BLaER1 (cell line): ENCODE data around the gene ZNF277.

ENCODE experiments used
- H3K27ac ChIP-seq: shearing (Covaris generic); formaldehyde crosslinking; 2 replicates; pipeline ENCODE4 v1.8.1; 2022
- H3K27me3 ChIP-seq: shearing (Covaris generic); formaldehyde crosslinking; 2 replicates; pipeline ENCODE4 v1.8.1; 2022
- H3K36me3 ChIP-seq: shearing (Covaris generic); formaldehyde crosslinking; 2 replicates; pipeline ENCODE4 v1.8.1; 2022
- H3K4me1 ChIP-seq: shearing (Covaris generic); formaldehyde crosslinking; 2 replicates; pipeline ENCODE4 v1.8.1; 2022
- H3K4me2 ChIP-seq: shearing (Covaris generic); formaldehyde crosslinking; 2 replicates; pipeline ENCODE4 v1.8.1; 2022
- H3K4me3 ChIP-seq: shearing (Covaris generic); formaldehyde crosslinking; 2 replicates; pipeline ENCODE4 v1.8.1; 2022
- H3K9ac ChIP-seq: shearing (Covaris generic); formaldehyde crosslinking; 2 replicates; pipeline ENCODE4 v1.8.1; 2022
- H3K9me3 ChIP-seq: shearing (Covaris generic); formaldehyde crosslinking; 2 replicates; pipeline ENCODE4 v1.8.1; 2022
- H4K20me1 ChIP-seq: shearing (Covaris generic); formaldehyde crosslinking; 2 replicates; pipeline ENCODE4 v1.8.1; 2022
- Cebpa-rat ChIP-seq: shearing (Covaris generic); IDR thresholded peaks from 2 replicates; pipeline ENCODE4 v1.8.1; 2022

The ZNF277 gene

DNA sequence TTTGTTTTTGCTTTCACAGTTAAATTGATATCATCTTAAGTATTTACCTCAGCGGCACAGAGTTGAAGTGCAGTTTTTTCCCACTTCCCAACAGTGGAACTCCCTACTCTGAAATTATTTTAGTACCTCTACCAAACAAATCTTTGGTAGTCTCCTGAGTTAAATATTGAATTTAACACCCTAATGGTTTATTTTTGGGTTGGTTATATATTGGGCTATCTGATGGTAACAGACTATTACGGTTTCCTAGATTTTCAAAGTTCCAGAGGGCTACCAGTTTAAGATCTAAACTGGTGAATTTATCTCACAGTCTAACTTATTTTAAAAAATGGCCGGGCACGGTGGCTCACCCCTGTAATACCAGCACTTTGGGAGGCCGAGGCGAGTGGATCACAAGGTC, 1.3 kb downstream of the ZNF277 start:
- Histone ChIP-seq H3K27ac (no peak overlapping the region), H3K9me3 (peaks cover 4% of the 10 kb centered on the region), H3K4me1 (peaks cover 28% of the 10 kb centered on the region), H4K20me1 (peaks cover 35% of the 10 kb centered on the region; the same call in 1 of the 2 replicates), H3K27me3 (peaks cover 6% of the 10 kb centered on the region), H3K4me2 (peak overlapping the region; percentile 97), H3K36me3 (peaks cover 3% of the 10 kb centered on the region; the same call in 1 of the 2 replicates), H3K9ac (no peak overlapping the region), H3K4me3 (peak overlapping the region; percentile 84; the same call in 1 of the 2 replicates)
- TF ChIP-seq Cebpa-rat = no peak

DNA sequence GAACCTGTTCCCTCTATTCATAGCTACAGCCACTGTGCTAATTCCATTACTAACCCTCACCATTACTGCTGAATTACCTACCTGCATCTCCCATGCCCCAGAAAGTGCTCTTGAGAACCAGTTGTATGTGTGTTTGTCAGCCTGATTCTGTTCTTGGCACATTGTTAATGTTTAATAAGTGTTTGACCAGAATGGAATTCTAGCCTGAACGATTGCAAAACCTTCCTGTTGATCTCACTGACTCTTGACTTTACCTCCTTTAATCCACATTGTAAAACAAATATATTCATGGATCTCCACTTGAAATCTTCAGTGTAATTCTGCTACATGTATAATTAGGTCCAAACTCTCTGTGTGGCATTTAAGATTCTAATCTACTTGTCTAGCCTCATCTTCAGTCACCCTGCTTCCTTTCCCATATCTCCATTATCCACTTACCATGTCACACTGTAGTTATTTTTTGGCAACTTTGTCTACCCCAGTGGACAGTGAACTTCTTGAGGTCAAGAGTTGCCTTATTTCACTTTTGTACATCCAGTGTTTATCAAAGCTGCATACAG, 4.9 kb downstream of the ZNF277 start:
- H3K27me3 ChIP-seq = no peaks in the 10 kb centered on the region; the same call in 1 of the 2 replicates
- no peak overlapping the region for H3K9ac ChIP-seq
- H3K9me3 ChIP-seq = peaks cover 8% of the 10 kb centered on the region
- no peak for TF ChIP-seq Cebpa-rat
- H3K4me1 ChIP-seq = peaks cover 12% of the 10 kb centered on the region
- H3K4me3 ChIP-seq = no peak overlapping the region
- no peak overlapping the region for H3K4me2 ChIP-seq
- no peak overlapping the region for H3K27ac ChIP-seq
- H3K36me3 ChIP-seq = peaks cover 6% of the 10 kb centered on the region; the same call in 1 of the 2 replicates
- H4K20me1 ChIP-seq = peaks cover 65% of the 10 kb centered on the region

DNA sequence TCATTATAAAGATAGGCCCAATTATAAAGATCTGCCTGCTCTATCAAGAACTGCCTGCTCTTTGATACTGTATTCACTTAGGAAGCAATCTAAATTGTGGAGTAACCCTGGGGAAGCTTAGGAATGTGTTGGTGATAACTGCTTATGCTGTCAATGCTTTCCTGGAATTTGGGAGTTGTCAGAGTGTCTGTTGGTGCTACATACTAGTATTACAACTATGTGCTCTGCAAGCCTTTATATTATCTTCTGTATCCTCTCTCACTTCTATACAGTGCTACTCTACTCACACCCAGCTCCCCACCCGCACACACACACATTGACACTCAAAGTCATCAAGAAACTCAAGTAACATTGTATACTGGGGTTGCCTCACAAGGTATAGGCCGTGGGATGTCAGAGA, 6.1 kb downstream of the ZNF277 start:
- H4K20me1 ChIP-seq = peaks cover 75% of the 10 kb centered on the region
- no peaks in the 10 kb centered on the region; the same call in 1 of the 2 replicates for H3K27me3 ChIP-seq
- H3K4me3 ChIP-seq = no peak overlapping the region
- no peak overlapping the region for H3K9ac ChIP-seq
- no peak overlapping the region for H3K27ac ChIP-seq
- peaks cover 6% of the 10 kb centered on the region for H3K4me1 ChIP-seq
- no peak overlapping the region for H3K4me2 ChIP-seq
- H3K36me3 ChIP-seq = peaks cover 6% of the 10 kb centered on the region; the same call in 1 of the 2 replicates
- peaks cover 8% of the 10 kb centered on the region for H3K9me3 ChIP-seq
- TF ChIP-seq Cebpa-rat = no peak

DNA sequence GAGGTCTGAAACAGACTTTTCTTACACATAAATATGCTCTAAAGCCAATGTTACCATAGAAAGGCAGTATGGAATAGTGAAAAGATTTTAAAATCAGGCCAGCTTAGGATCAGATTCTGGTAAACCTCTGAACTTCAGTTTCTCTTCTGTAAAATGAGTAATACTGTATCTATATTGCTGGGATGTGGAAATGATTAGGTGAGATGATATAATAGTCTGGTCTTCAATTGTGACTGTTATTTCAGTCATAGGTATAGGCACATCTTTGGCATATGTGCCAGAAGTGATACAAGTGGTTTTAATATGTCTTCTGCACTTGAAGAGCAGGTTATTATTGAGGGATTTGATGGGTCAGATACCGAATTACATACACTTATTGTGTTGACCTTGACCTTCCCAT, 7.2 kb downstream of the ZNF277 start:
- Histone ChIP-seq H3K27me3 (no peaks in the 10 kb centered on the region; the same call in 1 of the 2 replicates), H3K9ac (no peak overlapping the region), H3K9me3 (peaks cover 8% of the 10 kb centered on the region), H3K4me1 (no peaks in the 10 kb centered on the region), H3K4me3 (no peak overlapping the region), H3K27ac (no peak overlapping the region), H3K4me2 (no peak overlapping the region), H4K20me1 (peaks cover 79% of the 10 kb centered on the region), H3K36me3 (peaks cover 6% of the 10 kb centered on the region; the same call in 1 of the 2 replicates)
- no peak for TF ChIP-seq Cebpa-rat

DNA sequence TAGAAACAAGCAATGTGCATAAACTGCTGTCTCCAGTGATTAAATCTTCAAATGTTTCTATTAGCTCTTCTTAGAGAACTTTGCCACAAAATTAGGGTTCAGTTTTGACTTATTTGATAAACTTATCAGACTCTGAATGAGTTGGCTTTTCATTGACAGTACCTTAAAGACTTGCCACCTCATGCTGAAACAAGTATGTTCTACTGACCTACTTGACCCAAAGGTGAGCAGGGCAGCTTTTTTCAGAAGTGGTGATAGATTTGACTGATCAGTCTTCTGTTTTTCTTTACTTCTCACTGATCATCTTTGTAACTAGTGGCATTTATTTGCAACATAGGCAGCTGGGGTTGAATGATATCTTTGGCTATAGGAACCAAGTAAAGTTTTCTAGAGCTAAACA, 7.8 kb downstream of the ZNF277 start:
- H4K20me1 ChIP-seq = peaks cover 84% of the 10 kb centered on the region
- H3K4me1 ChIP-seq = no peaks in the 10 kb centered on the region
- no peak overlapping the region for H3K4me2 ChIP-seq
- no peak for TF ChIP-seq Cebpa-rat
- H3K27me3 ChIP-seq = no peaks in the 10 kb centered on the region; the same call in 1 of the 2 replicates
- H3K9me3 ChIP-seq = peaks cover 8% of the 10 kb centered on the region
- no peak overlapping the region for H3K4me3 ChIP-seq
- no peak overlapping the region for H3K27ac ChIP-seq
- H3K9ac ChIP-seq = no peak overlapping the region
- H3K36me3 ChIP-seq = peaks cover 6% of the 10 kb centered on the region; the same call in 1 of the 2 replicates

DNA sequence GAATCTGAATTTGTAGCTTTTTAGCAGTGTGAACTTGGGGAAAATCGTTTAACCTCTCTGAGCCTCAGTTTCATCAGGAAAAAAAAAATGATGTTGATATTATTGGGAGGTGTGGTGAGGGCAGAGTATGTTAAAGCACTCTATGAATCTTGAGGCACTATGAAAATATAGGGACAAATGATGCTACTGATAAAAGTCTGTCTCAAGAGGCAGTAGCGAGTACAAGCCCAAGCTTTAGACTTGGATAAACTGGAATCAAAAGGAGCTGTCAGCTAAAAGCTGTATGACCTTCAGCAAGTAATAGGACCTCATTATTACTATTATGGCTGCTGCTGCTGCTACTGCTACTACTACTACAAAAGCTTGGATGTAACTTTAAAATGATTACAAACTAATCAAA, 8.4 kb downstream of the ZNF277 start:
- no peak overlapping the region for H3K4me3 ChIP-seq
- H3K9me3 ChIP-seq = peaks cover 8% of the 10 kb centered on the region
- H3K27ac ChIP-seq = no peak overlapping the region
- H3K4me1 ChIP-seq = no peaks in the 10 kb centered on the region
- H3K27me3 ChIP-seq = no peaks in the 10 kb centered on the region; the same call in 1 of the 2 replicates
- TF ChIP-seq Cebpa-rat = no peak
- H4K20me1 ChIP-seq = peaks cover 90% of the 10 kb centered on the region
- no peak overlapping the region for H3K4me2 ChIP-seq
- H3K9ac ChIP-seq = no peak overlapping the region
- peaks cover 11% of the 10 kb centered on the region; the same call in 1 of the 2 replicates for H3K36me3 ChIP-seq

DNA sequence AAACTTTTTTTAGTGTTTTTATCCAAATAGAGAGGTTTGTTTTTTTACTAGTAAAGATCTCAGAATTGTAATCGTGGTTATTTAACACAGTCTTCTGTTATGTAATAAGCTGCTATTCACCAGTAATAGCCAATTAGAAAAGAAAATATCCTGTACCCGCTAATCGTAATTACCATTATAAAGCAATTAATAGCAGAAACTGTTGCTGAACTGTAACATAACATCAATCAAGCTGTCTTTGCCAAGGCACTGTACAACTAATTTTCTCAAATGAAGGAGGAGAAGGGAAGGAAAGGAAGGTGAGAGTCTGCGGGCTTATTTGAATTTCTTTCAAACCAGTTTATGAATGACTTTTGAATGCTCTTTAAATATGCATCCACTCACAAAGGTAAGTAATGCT, 9.3 kb downstream of the ZNF277 start:
- Histone ChIP-seq H3K27ac (no peak overlapping the region), H3K9ac (no peak overlapping the region), H3K36me3 (peaks cover 15% of the 10 kb centered on the region)

DNA sequence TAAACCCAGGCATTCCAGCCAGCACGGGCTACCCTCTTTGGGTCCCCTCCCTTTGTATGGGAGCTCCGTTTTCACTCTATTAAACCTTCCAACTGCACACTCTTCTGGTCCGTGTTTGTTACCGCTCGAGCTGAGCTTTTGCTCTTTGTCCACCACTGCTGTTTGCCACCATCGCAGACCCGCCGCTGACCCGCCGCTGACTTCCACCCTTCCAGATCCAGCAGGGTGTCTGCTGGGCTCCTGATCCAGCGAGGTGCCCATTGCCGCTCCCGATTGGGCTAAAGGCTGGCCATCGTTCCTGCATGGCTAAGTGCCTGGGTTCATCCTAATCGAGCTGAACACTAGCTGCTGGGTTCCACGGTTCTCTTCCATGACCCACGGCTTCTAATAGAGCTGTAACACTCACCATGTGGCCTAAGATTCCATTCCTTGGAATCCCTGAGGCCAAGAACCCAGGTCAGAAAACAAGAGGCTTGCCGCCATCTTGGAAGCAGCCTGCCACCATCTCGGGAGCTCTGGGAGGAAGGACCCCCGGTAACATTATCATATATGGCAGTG, 14.5 kb downstream of the ZNF277 start:
- Histone ChIP-seq H4K20me1 (peaks cover 40% of the 10 kb centered on the region), H3K9me3 (peaks cover 26% of the 10 kb centered on the region), H3K27ac (no peak overlapping the region), H3K4me2 (no peak overlapping the region), H3K4me1 (no peaks in the 10 kb centered on the region), H3K9ac (no peak overlapping the region), H3K4me3 (no peak overlapping the region), H3K27me3 (no peaks in the 10 kb centered on the region), H3K36me3 (peaks cover 24% of the 10 kb centered on the region)
- no peak for TF ChIP-seq Cebpa-rat

More for the DNA sequence above, 9.3 kb downstream of the ZNF277 start:
- Histone ChIP-seq H3K4me3 (no peak overlapping the region), H3K9me3 (peaks cover 13% of the 10 kb centered on the region), H3K4me1 (no peaks in the 10 kb centered on the region), H4K20me1 (peaks cover 81% of the 10 kb centered on the region), H3K4me2 (no peak overlapping the region), H3K27me3 (no peaks in the 10 kb centered on the region; the same call in 1 of the 2 replicates)
- no peak for TF ChIP-seq Cebpa-rat

DNA sequence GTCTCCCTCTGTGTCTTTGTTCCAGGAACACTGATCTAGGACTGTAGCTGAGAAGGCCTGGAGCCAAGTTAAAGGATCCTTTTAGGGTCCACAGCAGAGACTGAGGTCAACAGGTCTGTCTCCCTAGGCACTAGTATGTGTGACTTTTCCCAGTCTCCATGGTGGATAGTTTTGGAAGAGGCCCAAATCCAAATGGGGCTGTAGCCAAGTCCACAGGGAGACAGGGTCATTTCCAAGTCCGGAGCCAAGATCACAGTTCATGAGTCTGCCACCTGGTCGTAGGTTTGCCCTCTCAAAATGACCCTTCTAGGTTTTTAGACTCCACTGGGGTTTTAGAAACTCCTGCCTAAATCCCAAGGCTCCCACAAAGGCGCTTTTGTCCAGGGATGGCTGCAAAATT, 16.8 kb downstream of the ZNF277 start:
- H3K9ac ChIP-seq = no peak overlapping the region
- H3K27me3 ChIP-seq = no peaks in the 10 kb centered on the region
- no peak overlapping the region for H3K4me2 ChIP-seq
- H3K9me3 ChIP-seq = peaks cover 26% of the 10 kb centered on the region
- H3K27ac ChIP-seq = no peak overlapping the region
- H3K4me1 ChIP-seq = no peaks in the 10 kb centered on the region
- no peak overlapping the region for H3K4me3 ChIP-seq
- TF ChIP-seq Cebpa-rat = no peak
- H3K36me3 ChIP-seq = peaks cover 24% of the 10 kb centered on the region
- H4K20me1 ChIP-seq = peaks cover 22% of the 10 kb centered on the region; the same call in 1 of the 2 replicates

DNA sequence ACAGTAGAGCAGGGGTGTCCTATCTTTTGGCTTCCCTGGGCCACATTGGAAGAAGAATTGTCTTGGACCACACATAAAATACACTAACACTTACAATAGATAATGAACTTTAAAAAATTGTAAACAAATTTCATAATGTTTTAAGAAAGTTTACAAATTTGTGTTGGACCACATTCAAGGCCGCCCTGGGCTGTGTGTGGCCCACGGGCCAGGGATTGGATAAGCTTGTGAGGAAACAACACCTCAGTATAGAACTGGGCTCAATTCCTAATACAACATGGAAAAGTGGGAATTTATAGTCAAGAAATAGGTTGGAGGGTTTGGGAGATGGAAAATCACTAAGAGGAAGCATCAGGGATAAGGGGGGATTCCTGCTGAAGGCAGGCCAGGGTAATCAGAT, 17.7 kb downstream of the ZNF277 start:
- TF ChIP-seq Cebpa-rat = no peak
- Histone ChIP-seq H3K27me3 (no peaks in the 10 kb centered on the region), H3K36me3 (peaks cover 24% of the 10 kb centered on the region), H4K20me1 (peaks cover 19% of the 10 kb centered on the region; the same call in 1 of the 2 replicates), H3K4me3 (no peak overlapping the region), H3K27ac (no peak overlapping the region), H3K9me3 (peaks cover 26% of the 10 kb centered on the region), H3K9ac (no peak overlapping the region), H3K4me1 (no peaks in the 10 kb centered on the region), H3K4me2 (no peak overlapping the region)
